PC-3 (cell line): ENCODE data around the gene GSTM2. TPM values are rescaled to one million over a fixed set of nuclear protein-coding genes. Genes with fewer than 3 reads are reported as not detected.

Source experiments
- ATAC-seq: fragments of 200-7000 bp; cut with Tn5 transposase; 2 replicates; pipeline ENCODE4 v1.9.1; 2020; ENCODE audit warnings: mild to moderate bottlenecking, moderate library complexity
- BruUV-seq: library from RNA; stranded (reverse); fragments of 400-500 nt; replicated peaks from 2 replicates; lab custom pipeline; 2021; lab: Mats Ljungman, UMichigan
- CTCF ChIA-PET: fragments of 300-600 bp; sonication (Branson Sonifier 250); formaldehyde crosslinking; loops from one replicate; lab custom pipeline; 2022; ENCODE audit warnings: antibody characterized with exemption; lab: Charles Lee
- POLR2A ChIA-PET: fragments of 300-600 bp; sonication (Branson Sonifier 250); formaldehyde crosslinking; loops from one replicate; lab custom pipeline; 2022; ENCODE audit warnings: antibody characterized with exemption; ENCODE audit not compliant: unreplicated experiment; lab: Charles Lee
- DNase-seq: peaks from one replicate; pipeline ENCODE4 v3.0.0-alpha.2; 2015
- H2AFZ ChIP-seq: fragments of 300-600 bp; sonication (generic); 2 replicates; pipeline ENCODE4 v1.6.0; 2016; ENCODE audit warnings: antibody characterized with exemption, low read length
- H3F3A ChIP-seq: fragments of 300-600 bp; sonication (generic); one replicate; pipeline ENCODE4 v1.6.0; 2017; ENCODE audit warnings: antibody characterized with exemption, low read length, control low read depth, mild to moderate bottlenecking; ENCODE audit not compliant: unreplicated experiment
- H3K27ac ChIP-seq: fragments of 300-600 bp; sonication (generic); 2 replicates; pipeline ENCODE4 v1.5.1; 2016; ENCODE audit warnings: mild to moderate bottlenecking, low read length
- H3K27me3 ChIP-seq: fragments of 300-600 bp; sonication (generic); 2 replicates; pipeline ENCODE4 v1.6.1; 2016; ENCODE audit warnings: low read length, mixed read lengths
- H3K36me3 ChIP-seq: fragments of 300-600 bp; sonication (generic); 2 replicates; pipeline ENCODE4 v1.6.1; 2016; ENCODE audit warnings: low read depth, mixed run types, low read length, mixed read lengths
- H3K4me1 ChIP-seq: fragments of 300-600 bp; sonication (generic); 2 replicates; pipeline ENCODE4 v1.5.1; 2016; ENCODE audit warnings: low read length; ENCODE audit not compliant: insufficient read depth
- H3K4me2 ChIP-seq: fragments of 300-600 bp; sonication (generic); 2 replicates; pipeline ENCODE4 v1.6.0; 2016; ENCODE audit warnings: low read length
- H3K4me3 ChIP-seq: fragments of 300-600 bp; sonication (generic); 2 replicates; pipeline ENCODE4 v1.5.1; 2016; ENCODE audit warnings: mild to moderate bottlenecking, low read length, mixed read lengths
- H3K79me2 ChIP-seq: fragments of 300-600 bp; sonication (generic); 2 replicates; pipeline ENCODE4 v1.6.1; 2017; ENCODE audit warnings: low read length, mixed read lengths
- H3K9ac ChIP-seq: fragments of 300-600 bp; sonication (generic); 2 replicates; pipeline ENCODE4 v1.6.0; 2016; ENCODE audit warnings: mild to moderate bottlenecking, low read length
- H3K9me2 ChIP-seq: fragments of 300-600 bp; sonication (generic); replicated peaks from 2 replicates; pipeline ENCODE4 v1.6.1; 2016; ENCODE audit warnings: mixed run types, low read length, mixed read lengths
- H3K9me3 ChIP-seq: fragments of 300-600 bp; sonication (generic); 2 replicates; pipeline ENCODE4 v1.6.1; 2016; ENCODE audit warnings: low read length, mixed read lengths
- H4K20me1 ChIP-seq: fragments of 300-600 bp; sonication (generic); 2 replicates; pipeline ENCODE4 v1.6.1; 2016; ENCODE audit warnings: low read length, mixed read lengths
- CTCF ChIP-seq: fragments of 300-600 bp; sonication (generic); conservative IDR thresholded peaks from 2 replicates; pipeline ENCODE4 v1.5.1; 2017; ENCODE audit warnings: antibody characterized with exemption, low read depth, mild to moderate bottlenecking, low read length
- EZH2 ChIP-seq: fragments of 300-600 bp; sonication (generic); IDR thresholded peaks from one replicate; pipeline ENCODE4 v1.6.1; 2017; ENCODE audit warnings: antibody characterized with exemption, mild to moderate bottlenecking, low read length; ENCODE audit not compliant: unreplicated experiment
- EZH2phosphoT487 ChIP-seq: fragments of 300-600 bp; sonication (generic); IDR thresholded peaks from 2 replicates; pipeline ENCODE4 v1.6.1; 2018; ENCODE audit warnings: mild to moderate bottlenecking, antibody characterized with exemption, low read length, borderline replicate concordance
- intact Hi-C: fragments of 100-400 bp; cut with micrococcal nuclease; formaldehyde crosslinking; loops from 2 replicates; pipeline ENCODE4 v1.9.0; 2023
- total RNA-seq: library from RNA; depleted of rRNA; stranded (reverse); fragments of >200 nt; gene quantifications from 2 replicates; pipeline ENCODE4 v1.2.3, GENCODE V29; 2014

Gene GSTM2
- total RNA-seq, 1 experiment from 2014 or later, result 38.6 TPM

GRCh38 chr1:109630898-109631512 is 36.9 kb upstream of the GSTM2 start:
- H3K4me3 ChIP-seq, result no peak overlapping the region
- H3K4me2 ChIP-seq, result no peak overlapping the region
- intact Hi-C loops, result no loop called here
- POLR2A ChIA-PET, result no interaction called here
- no peaks in the 10 kb centered on the region for H3K4me1 ChIP-seq
- no peak overlapping the region for H3K9ac ChIP-seq
- H3K27ac ChIP-seq, result no peak overlapping the region
- DNase-seq, result no peak
- H3K9me3 ChIP-seq, result no peaks in the 10 kb centered on the region
- no peaks in the 10 kb centered on the region for H3K27me3 ChIP-seq
- CTCF ChIA-PET, result interaction anchor here (0.6 to 1.8 kb wide), 4 partner anchors 9 to 85 kb away, joined by 3 to 9 read pairs (median 4); partner anchors contain the start of gene GNAI3
- no peak for ATAC-seq
- TF ChIP-seq EZH2phosphoT487 (no peak), EZH2 (no peak), CTCF (no peak)
- H3K79me2 ChIP-seq, result no peaks in the 10 kb centered on the region
- no peaks in the 10 kb centered on the region for H3K9me2 ChIP-seq
- H3F3A ChIP-seq, result no peaks in the 10 kb centered on the region
- no peak overlapping the region for H2AFZ ChIP-seq
- no peaks in the 10 kb centered on the region for H4K20me1 ChIP-seq
- H3K36me3 ChIP-seq, result peaks cover 32% of the 10 kb centered on the region
- BruUV-seq, result no TSS peak

GRCh38 chr1:109631513-109632505 is 36.0 kb upstream of the GSTM2 start:
- Histone ChIP-seq H3K27me3 (no peaks in the 10 kb centered on the region), H3K36me3 (peaks cover 32% of the 10 kb centered on the region), H2AFZ (no peak overlapping the region), H3F3A (no peaks in the 10 kb centered on the region), H3K27ac (no peak overlapping the region), H3K79me2 (no peaks in the 10 kb centered on the region), H3K4me2 (no peak overlapping the region), H3K9ac (no peak overlapping the region), H3K4me3 (no peak overlapping the region), H3K4me1 (no peaks in the 10 kb centered on the region), H4K20me1 (no peaks in the 10 kb centered on the region), H3K9me3 (no peaks in the 10 kb centered on the region), H3K9me2 (no peaks in the 10 kb centered on the region)
- ChIA-PET POLR2A (no interaction called here), CTCF (interaction anchor here (0.5 kb wide), 1 partner anchor 85 kb away, joined by 5 read pairs; no protein-coding TSS in a partner anchor)
- TF ChIP-seq CTCF (no peak), EZH2 (no peak), EZH2phosphoT487 (no peak)
- no peak for DNase-seq
- BruUV-seq, result TSS peak; percentile 5
- ATAC-seq, result no peak
- intact Hi-C loops, result no loop called here
